ENCODE results near the gene COX6A1. TPM values are rescaled to one million over a fixed set of nuclear protein-coding genes. Genes with fewer than 3 reads are reported as not detected.
"Not testable (repeated sequence)": the region's sequence is repeated elsewhere in the genome, so short reads cannot be mapped to it uniquely, and the experiment has no call there.

COX6A1 gene
- total and polyA plus RNA-seq, 7 donors, result 34.4 to 211 (median 52.6) TPM

DNA sequence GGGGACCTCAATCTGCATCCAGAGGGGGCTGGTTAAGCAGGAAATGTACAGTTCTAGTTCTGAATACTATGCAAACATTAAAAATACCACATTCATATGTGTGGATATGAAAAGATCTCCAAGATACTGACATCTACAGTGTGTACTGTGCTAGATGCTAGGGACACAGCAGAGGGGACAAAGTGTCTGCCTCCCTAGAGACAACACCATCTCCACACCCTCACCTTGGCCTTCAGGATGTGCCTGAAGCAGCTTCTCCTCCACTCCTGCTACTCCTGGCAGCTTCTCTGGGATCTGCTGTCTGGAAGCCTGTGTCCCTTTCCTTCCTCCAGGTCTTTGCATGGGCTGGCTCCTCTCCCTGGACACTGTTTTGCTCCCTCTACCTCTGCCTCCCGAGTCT is 42.3 kb downstream of the COX6A1 start:
- Histone ChIP-seq H3K27me3 (ENCODE audit: insufficient read depth in 3 of 3, low read length in 2 of 3) (no peaks in the 10 kb centered on the region), H3K27ac (no peak overlapping the region), H3K36me3 (ENCODE audit: insufficient read depth in 1 of 2, low read depth in 1 of 2) (no peaks in the 10 kb centered on the region), H3K9me3 (no peaks in the 10 kb centered on the region), H3K4me1 (no peaks in the 10 kb centered on the region), H3K4me3 (no peak overlapping the region)
- intact Hi-C loops (cut with DNase I), result no loop called here
- 58 to 80% (median 80%) methylated on average over 1 of the region's 1 CpG for WGBS, 3 donors
- TF ChIP-seq, protein P1, sequence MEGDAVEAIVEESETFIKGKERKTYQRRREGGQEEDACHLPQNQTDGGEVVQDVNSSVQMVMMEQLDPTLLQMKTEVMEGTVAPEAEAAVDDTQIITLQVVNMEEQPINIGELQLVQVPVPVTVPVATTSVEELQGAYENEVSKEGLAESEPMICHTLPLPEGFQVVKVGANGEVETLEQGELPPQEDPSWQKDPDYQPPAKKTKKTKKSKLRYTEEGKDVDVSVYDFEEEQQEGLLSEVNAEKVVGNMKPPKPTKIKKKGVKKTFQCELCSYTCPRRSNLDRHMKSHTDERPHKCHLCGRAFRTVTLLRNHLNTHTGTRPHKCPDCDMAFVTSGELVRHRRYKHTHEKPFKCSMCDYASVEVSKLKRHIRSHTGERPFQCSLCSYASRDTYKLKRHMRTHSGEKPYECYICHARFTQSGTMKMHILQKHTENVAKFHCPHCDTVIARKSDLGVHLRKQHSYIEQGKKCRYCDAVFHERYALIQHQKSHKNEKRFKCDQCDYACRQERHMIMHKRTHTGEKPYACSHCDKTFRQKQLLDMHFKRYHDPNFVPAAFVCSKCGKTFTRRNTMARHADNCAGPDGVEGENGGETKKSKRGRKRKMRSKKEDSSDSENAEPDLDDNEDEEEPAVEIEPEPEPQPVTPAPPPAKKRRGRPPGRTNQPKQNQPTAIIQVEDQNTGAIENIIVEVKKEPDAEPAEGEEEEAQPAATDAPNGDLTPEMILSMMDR (IDR thresholded peaks at IDR 0.05), result no peak
- ATAC-seq (no peak), DNase-seq (no peak)

DNA sequence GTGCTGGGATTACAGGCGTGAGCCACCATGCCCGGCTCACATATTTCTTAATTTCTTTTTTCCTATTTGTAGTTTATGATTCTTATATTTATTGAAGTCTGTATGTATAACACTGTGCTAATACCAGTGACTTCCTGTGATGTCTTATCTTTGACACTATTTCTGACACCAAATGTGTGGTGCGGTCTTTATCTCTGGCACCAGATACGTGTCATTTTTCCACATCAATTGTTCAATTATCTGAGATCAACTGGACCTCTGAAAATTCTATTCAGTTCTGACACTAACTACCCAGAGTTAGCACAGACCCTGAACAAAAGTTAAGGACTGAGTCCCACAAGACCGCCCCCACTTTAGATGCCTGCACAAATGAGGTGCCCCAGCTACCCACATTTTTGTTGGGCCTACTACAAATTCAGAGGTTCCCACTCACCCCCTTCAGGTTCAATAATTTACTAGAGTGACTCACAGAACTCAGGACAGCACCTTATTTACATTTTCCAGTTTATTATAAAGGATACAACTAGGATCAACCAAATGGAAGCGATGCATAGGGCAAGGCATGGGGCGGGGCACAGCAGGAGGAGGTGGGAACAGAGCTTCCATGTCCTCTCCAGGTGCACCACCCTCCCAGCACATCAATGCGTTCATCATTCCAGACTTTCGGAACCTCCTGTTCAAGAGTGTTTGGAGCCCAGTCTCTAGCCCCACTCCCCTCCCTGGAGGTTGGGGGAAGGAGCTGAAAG is 43.3 kb downstream of the COX6A1 start:
- H3K27me3 ChIP-seq (ENCODE audit: insufficient read depth in 3 of 3, low read length in 2 of 3), result no peaks in the 10 kb centered on the region
- no peak overlapping the region for H3K27ac ChIP-seq
- TF ChIP-seq, protein P1 (IDR thresholded peaks at IDR 0.05), result no peak
- no peaks in the 10 kb centered on the region for H3K36me3 ChIP-seq (ENCODE audit: insufficient read depth in 1 of 2, low read depth in 1 of 2)
- DNase-seq (no peak), ATAC-seq (no peak)
- no peaks in the 10 kb centered on the region for H3K9me3 ChIP-seq
- no peaks in the 10 kb centered on the region for H3K4me1 ChIP-seq
- intact Hi-C loops (cut with DNase I), result no loop called here
- 94 to 97% (median 96%) methylated on average over 9 of the region's 9 CpGs for WGBS, 3 donors
- H3K4me3 ChIP-seq, result no peak overlapping the region

DNA sequence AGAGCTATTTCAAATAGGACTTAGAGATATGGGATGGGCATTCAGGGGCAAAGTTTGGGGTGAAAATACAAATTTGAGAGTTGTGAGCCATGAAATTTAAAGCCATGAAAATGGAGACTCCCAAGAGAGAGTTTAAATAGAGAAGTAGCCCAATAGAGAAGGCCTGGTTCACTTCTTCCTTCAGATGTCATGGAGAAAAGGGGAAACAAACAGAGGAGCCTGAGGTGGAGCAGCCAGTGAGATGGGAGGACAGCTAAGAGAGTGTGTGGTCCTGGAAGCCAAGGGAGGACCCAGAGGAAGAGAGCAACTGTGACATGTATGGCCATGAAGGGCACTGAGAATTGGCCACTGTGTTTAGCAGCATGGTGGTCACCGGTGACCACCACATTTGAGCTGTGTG is 45.7 kb downstream of the COX6A1 start:
- Histone ChIP-seq H3K4me3 (no peak overlapping the region), H3K27ac (no peak overlapping the region), H3K27me3 (ENCODE audit: insufficient read depth in 3 of 3, low read length in 2 of 3) (no peaks in the 10 kb centered on the region), H3K9me3 (no peaks in the 10 kb centered on the region), H3K4me1 (no peaks in the 10 kb centered on the region), H3K36me3 (ENCODE audit: insufficient read depth in 1 of 2, low read depth in 1 of 2) (peaks cover 2 to 3% of the 10 kb centered on the region in 2 donors)
- WGBS, 3 donors, result 87 to 100% (median 100%) methylated on average over 1 of the region's 1 CpG
- DNase-seq, result no peak
- intact Hi-C loops (cut with DNase I), result no loop called here
- TF ChIP-seq, protein P1 (IDR thresholded peaks at IDR 0.05), result no peak
- no peak for ATAC-seq

DNA sequence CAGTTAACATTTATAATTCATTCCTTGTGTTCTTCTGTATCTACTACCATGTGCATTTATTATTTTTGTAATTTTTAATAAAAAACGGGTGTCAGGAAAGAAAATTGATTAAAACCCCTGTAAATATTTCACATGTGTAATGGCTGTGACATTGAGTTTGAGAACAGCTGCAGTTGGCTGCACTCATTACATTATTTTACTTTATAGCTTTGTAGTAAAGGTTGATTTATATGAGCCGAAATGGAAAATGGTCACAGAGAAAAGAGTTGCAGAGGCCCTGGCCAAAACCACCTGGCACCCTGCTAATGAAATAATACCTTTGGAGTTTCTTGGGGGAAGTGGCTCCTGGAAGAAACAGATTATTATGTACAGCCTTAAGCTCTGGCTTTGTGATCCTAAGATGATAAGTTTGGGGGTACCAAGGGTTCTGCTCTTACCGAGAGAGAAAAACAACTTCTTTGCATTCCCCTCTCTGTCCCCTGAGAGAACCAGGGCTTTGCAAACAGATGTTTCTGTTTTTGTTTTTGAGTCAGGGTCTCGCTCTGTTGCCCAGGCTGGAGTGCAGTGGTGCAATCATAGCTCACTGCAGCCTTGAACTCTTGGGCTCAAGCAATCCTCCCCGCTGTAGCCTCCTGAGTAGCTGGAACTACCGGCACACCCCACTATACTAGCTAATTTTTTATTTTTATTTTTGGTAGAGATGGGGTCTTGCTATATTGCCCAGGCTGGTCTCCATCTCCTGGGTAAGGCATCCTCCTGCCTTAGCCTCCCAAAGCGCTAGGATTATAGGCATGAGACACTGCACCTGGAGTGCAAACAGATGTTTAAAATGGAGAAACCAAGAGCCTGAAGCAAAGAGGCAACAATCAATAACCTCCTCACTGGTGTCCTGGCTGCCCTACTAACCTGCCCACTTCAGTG is 48.3 kb downstream of the COX6A1 start:
- no peak overlapping the region for H3K27ac ChIP-seq
- no peak for DNase-seq
- peaks cover 2 to 7% of the 10 kb centered on the region in 2 donors for H3K36me3 ChIP-seq (ENCODE audit: insufficient read depth in 1 of 2, low read depth in 1 of 2)
- H3K4me3 ChIP-seq, result no peak overlapping the region
- TF ChIP-seq, protein P1 (IDR thresholded peaks at IDR 0.05), result no peak
- H3K4me1 ChIP-seq, result peaks cover 1% of the 10 kb centered on the region
- 73 to 77% (median 76%) methylated on average over 7 of the region's 7 CpGs for WGBS, 3 donors
- ATAC-seq, result no peak
- no peaks in the 10 kb centered on the region for H3K27me3 ChIP-seq (ENCODE audit: insufficient read depth in 3 of 3, low read length in 2 of 3)
- H3K9me3 ChIP-seq, result no peaks in the 10 kb centered on the region
- intact Hi-C loops (cut with DNase I), result no loop called here

DNA sequence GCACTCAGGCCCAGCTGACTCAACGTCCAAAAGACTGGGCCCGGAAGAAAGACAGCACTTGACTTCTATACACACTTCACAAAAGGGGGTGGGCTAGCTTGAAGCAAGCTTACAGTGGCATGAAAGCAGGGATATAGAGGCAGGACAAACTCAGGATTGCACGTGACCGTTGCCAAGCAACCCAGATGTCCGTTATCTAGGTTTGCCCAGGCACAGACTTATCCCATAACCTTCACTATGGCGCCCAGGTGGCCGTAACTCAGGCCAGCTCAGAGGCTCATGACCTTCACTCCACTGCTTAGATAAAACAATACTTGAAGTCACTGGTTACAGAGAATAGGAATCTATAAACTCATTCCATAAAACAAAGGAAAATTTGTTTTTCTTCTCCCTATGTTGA is 49.6 kb downstream of the COX6A1 start:
- H3K4me1 ChIP-seq; H3K4me3 ChIP-seq; H3K9me3 ChIP-seq; H3K36me3 ChIP-seq (ENCODE audit: insufficient read depth in 1 of 2, low read depth in 1 of 2); ATAC-seq; H3K27me3 ChIP-seq (ENCODE audit: insufficient read depth in 3 of 3, low read length in 2 of 3); DNase-seq; H3K27ac ChIP-seq; intact Hi-C loops (cut with DNase I): not testable (repeated sequence)
- 85 to 91% (median 87%) methylated on average over 7 of the region's 7 CpGs for WGBS, 3 donors
